Smooth muscle cell (in vitro differentiated cells): ENCODE measurements around the gene NLRX1. TPM values are rescaled to one million over a fixed set of nuclear protein-coding genes. Genes with fewer than 3 reads are reported as not detected.

ENCODE experiments used
- DNase-seq: peaks from one replicate; lab custom pipeline; 2025; ENCODE audit not compliant: unreplicated experiment; lab: John Stamatoyannopoulos, UW
- H2AFZ ChIP-seq: fragments of 200-600 bp; sonication (generic); 2 replicates; pipeline ENCODE4 v1.6.0; 2016; ENCODE audit warnings: antibody characterized with exemption, low read depth, mild to moderate bottlenecking
- H3F3A ChIP-seq: fragments of 200-600 bp; sonication (generic); 2 replicates; pipeline ENCODE4 v1.6.0; 2017; ENCODE audit warnings: antibody characterized with exemption, low read depth
- H3K27ac ChIP-seq: fragments of 200-600 bp; sonication (generic); 2 replicates; pipeline ENCODE4 v1.5.1; 2016; ENCODE audit warnings: low read depth, mild to moderate bottlenecking
- H3K27me3 ChIP-seq: fragments of 200-600 bp; sonication (generic); 2 replicates; pipeline ENCODE4 v1.6.1; 2016; ENCODE audit warnings: low read depth, mild to moderate bottlenecking
- H3K36me3 ChIP-seq: fragments of 200-600 bp; sonication (generic); 2 replicates; pipeline ENCODE4 v1.5.1; 2016; ENCODE audit warnings: low read depth
- H3K4me1 ChIP-seq: fragments of 200-600 bp; sonication (generic); 2 replicates; pipeline ENCODE4 v1.5.1; 2016; ENCODE audit warnings: low read depth
- H3K4me2 ChIP-seq: fragments of 200-600 bp; sonication (generic); 2 replicates; pipeline ENCODE4 v1.6.0; 2016; ENCODE audit warnings: mild to moderate bottlenecking
- H3K4me3 ChIP-seq: fragments of 200-600 bp; sonication (generic); 2 replicates; pipeline ENCODE4 v1.5.1; 2016; ENCODE audit warnings: mild to moderate bottlenecking
- H3K79me2 ChIP-seq: fragments of 200-600 bp; sonication (generic); 2 replicates; pipeline ENCODE4 v1.6.0; 2016; ENCODE audit warnings: low read depth, mild to moderate bottlenecking
- H3K9ac ChIP-seq: fragments of 200-600 bp; sonication (generic); 2 replicates; pipeline ENCODE4 v1.6.0; 2016; ENCODE audit warnings: low read depth
- H3K9me3 ChIP-seq: fragments of 200-600 bp; sonication (generic); replicated peaks from 2 replicates; pipeline ENCODE4 v1.5.1; 2016; ENCODE audit warnings: low read depth
- H4K20me1 ChIP-seq: fragments of 200-600 bp; sonication (generic); 2 replicates; pipeline ENCODE4 v1.6.0; 2016; ENCODE audit warnings: low read depth
- WGBS: methylation state at CpG from one replicate; pipeline ENCODE4 v1.1.7; 2016; ENCODE audit warnings: low lambda C conversion rate; 5-methylcytosine and 5-hydroxymethylcytosine counted together
- polyA plus RNA-seq: library from polyadenylated mRNA; unstranded; fragments of >200 nt; fragmentation: Nextera tagmentation; extraction: Ambion mirVana; gene quantifications from 2 replicates; pipeline ENCODE4 v1.2.1, GENCODE V29; 2016
- total RNA-seq: library from RNA; depleted of rRNA; stranded (reverse); fragments of >200 nt; gene quantifications from 2 replicates; pipeline ENCODE4 v1.2.3, GENCODE V29; 2014
- TF ChIP-seq, protein P1 (sequence below): fragments of 200-600 bp; sonication (generic); IDR thresholded peaks from 2 replicates; pipeline ENCODE4 v1.5.1; 2017; ENCODE audit warnings: borderline replicate concordance, mild to moderate bottlenecking, antibody characterized with exemption; ENCODE audit not compliant: insufficient read depth, poor library complexity, severe bottlenecking

The NLRX1 gene
- total and polyA plus RNA-seq, 2 experiments from 2014 or later: 13.0 to 18.7 TPM

DNA sequence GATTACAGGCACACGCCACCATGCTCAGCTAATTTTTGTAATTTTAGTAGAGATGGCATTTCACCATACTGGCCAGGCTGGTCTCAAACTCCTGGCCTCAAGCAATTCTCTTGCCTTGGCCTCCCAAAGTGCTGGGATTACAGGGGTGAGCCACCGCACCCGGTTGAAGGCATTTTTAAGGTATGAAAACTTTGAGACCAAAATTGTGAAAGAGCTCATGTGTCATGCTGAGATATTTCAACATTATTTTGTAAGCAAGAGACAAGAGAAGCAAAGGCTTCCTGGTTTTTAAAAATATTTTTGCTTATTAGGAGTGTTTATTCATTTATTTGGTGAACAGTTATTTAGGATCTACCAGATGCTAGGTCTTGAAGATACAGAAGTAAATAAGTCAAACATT is 23.6 kb downstream of the NLRX1 start:
- Histone ChIP-seq H3K79me2 (no peaks in the 10 kb centered on the region), H3F3A (no peaks in the 10 kb centered on the region), H3K27ac (no peak overlapping the region), H3K4me1 (no peaks in the 10 kb centered on the region), H3K4me2 (no peak overlapping the region), H3K9ac (no peak overlapping the region), H3K4me3 (no peak overlapping the region), H3K9me3 (no peaks in the 10 kb centered on the region), H3K36me3 (no peaks in the 10 kb centered on the region), H2AFZ (no peak overlapping the region), H4K20me1 (no peaks in the 10 kb centered on the region), H3K27me3 (no peaks in the 10 kb centered on the region)
- 94% methylated on average over 3 of the region's 3 CpGs for whole genome bisulfite sequencing
- TF ChIP-seq, protein P1, sequence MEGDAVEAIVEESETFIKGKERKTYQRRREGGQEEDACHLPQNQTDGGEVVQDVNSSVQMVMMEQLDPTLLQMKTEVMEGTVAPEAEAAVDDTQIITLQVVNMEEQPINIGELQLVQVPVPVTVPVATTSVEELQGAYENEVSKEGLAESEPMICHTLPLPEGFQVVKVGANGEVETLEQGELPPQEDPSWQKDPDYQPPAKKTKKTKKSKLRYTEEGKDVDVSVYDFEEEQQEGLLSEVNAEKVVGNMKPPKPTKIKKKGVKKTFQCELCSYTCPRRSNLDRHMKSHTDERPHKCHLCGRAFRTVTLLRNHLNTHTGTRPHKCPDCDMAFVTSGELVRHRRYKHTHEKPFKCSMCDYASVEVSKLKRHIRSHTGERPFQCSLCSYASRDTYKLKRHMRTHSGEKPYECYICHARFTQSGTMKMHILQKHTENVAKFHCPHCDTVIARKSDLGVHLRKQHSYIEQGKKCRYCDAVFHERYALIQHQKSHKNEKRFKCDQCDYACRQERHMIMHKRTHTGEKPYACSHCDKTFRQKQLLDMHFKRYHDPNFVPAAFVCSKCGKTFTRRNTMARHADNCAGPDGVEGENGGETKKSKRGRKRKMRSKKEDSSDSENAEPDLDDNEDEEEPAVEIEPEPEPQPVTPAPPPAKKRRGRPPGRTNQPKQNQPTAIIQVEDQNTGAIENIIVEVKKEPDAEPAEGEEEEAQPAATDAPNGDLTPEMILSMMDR: no peak
- DNase-seq: no peak

DNA sequence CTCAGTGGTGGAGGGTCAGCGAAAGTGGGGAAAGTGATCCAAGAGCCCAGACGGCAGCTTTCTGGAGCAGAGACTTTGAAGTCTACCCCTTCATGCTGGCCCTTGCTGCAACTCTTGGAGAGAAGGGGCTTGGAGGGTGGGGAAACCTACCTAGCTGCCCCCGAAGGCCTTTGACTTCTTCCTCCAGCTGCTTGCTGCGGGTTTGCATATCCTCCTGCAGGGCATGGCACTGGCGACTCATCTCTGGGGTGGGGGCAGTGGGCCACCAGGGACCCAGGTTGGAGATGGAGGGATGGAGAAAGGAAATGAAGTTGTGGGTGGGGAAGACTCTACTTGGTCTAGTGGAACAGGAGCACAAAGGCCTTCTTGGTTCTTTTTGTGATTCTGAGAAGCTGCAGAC is 24.5 kb downstream of the NLRX1 start:
- H3K36me3 ChIP-seq: no peaks in the 10 kb centered on the region
- no peak overlapping the region for H3K27ac ChIP-seq
- no peaks in the 10 kb centered on the region for H3K79me2 ChIP-seq
- WGBS: 90% methylated on average over 5 of the region's 5 CpGs
- no peak for DNase-seq
- H4K20me1 ChIP-seq: no peaks in the 10 kb centered on the region
- no peak overlapping the region for H3K4me3 ChIP-seq
- no peaks in the 10 kb centered on the region for H3K27me3 ChIP-seq
- TF ChIP-seq, protein P1: no peak
- H2AFZ ChIP-seq: no peak overlapping the region
- H3K9me3 ChIP-seq: no peaks in the 10 kb centered on the region
- no peaks in the 10 kb centered on the region for H3K4me1 ChIP-seq
- no peak overlapping the region for H3K4me2 ChIP-seq
- H3F3A ChIP-seq: no peaks in the 10 kb centered on the region
- no peak overlapping the region for H3K9ac ChIP-seq

DNA sequence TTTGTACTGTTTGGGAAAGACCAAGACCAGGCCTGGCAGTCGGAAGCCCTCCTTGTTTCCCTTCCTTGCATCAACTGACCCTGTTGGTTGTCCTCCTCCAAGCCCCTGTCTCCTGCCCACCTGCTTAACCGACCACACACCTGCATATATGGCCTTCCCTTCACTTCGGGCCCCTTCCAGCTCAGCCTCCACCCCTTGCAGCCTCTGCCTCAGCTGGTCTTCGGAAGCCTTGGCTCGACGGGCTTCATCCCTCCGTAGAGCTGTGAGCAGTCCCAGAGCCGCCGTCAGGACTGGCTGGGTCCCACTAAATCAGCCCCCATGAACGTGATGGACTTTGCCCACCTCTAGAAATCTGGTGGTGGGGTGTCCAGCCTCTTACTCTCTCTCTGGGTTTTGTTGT is 25.1 kb downstream of the NLRX1 start:
- TF ChIP-seq, protein P1: no peak
- 90% methylated on average over 10 of the region's 10 CpGs for WGBS

DNA sequence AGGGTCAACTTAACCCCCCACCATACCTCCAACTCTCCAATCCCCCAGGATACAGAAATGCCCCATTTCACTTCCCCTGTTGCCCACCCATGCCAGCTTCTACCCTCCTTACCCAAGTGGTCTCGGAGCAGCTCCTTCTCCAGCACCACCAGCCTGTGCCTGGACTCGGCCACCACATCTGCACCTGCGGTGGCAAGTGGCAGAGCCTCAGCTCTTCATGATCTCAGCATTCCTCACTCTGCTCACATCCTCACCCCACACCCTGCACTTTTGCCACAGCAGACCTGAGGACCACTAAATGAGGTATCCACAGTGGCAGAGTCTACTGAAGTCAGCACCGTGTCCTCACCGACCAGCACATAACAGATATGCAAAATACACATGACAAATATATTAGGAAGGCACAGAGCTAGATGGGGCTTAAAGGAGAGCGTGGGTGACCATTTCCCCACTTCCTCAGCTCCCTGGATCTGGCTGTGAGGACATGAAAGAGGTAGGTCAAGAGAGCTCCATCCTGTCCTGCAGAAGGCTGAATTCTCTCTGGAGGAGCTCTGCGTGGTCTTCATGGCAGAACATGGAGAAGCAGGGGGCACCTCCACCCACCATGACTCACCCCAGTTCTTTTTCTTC is 26.4 kb downstream of the NLRX1 start:
- TF ChIP-seq, protein P1: no peak
- Histone ChIP-seq H3F3A (no peaks in the 10 kb centered on the region), H3K9me3 (no peaks in the 10 kb centered on the region), H3K27me3 (no peaks in the 10 kb centered on the region), H3K27ac (no peak overlapping the region), H3K4me3 (no peak overlapping the region), H3K4me2 (no peak overlapping the region), H3K36me3 (no peaks in the 10 kb centered on the region), H2AFZ (no peak overlapping the region), H3K79me2 (no peaks in the 10 kb centered on the region), H4K20me1 (no peaks in the 10 kb centered on the region), H3K4me1 (no peaks in the 10 kb centered on the region), H3K9ac (no peak overlapping the region)
- no peak for DNase-seq
- WGBS: 82% methylated on average over 7 of the region's 7 CpGs

More for the DNA sequence above, 25.1 kb downstream of the NLRX1 start:
- Histone ChIP-seq H3K27me3 (no peaks in the 10 kb centered on the region), H3K9me3 (no peaks in the 10 kb centered on the region), H3F3A (no peaks in the 10 kb centered on the region), H3K4me1 (no peaks in the 10 kb centered on the region), H3K27ac (no peak overlapping the region), H4K20me1 (no peaks in the 10 kb centered on the region), H3K9ac (no peak overlapping the region), H3K79me2 (no peaks in the 10 kb centered on the region), H2AFZ (no peak overlapping the region), H3K4me3 (no peak overlapping the region), H3K4me2 (no peak overlapping the region), H3K36me3 (no peaks in the 10 kb centered on the region)
- no peak for DNase-seq
